ENCODE measurements around the gene SPSB1.
A peak's percentile ranks its signal among the peaks of the same experiment; 100 is the strongest.

SPSB1 gene

DNA sequence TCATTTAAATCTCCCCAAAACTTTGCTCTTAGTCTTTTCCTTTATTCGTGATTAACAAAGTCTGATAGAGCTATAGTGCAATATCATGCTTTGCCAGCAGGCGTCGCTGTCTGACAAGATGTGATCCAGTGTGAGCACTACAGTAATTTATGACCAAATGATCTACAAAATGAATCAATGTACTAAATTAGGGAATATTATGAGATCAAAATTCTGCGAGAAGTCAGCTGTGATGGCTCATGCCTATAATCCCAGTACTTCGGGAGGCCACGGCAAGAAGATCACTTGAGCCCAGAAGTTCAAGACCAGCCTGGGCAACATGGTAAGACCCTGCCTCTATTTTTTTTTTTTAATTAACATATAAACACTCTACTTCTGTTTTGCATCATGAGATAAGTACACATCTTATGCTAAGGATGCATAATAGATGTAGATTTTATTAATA lies 3.6 kb upstream of the SPSB1 start:
- Histone ChIP-seq H3K4me2 (no peak overlapping the region), H3K79me2 (ENCODE audit: insufficient read depth, low read depth) (peaks cover 8% of the 10 kb centered on the region), H3K27ac (no peak overlapping the region), H3K27me3 (ENCODE audit: insufficient read depth, low read depth) (no peaks in the 10 kb centered on the region; the same call in 1 of the 2 replicates), H2AFZ (ENCODE audit: low read depth) (no peak overlapping the region), H3K4me3 (IDR thresholded peaks at IDR 0.05; ENCODE audit: insufficient read depth, low read depth, low read length) (no peak overlapping the region), H3K4me1 (ENCODE audit: low read depth, poor library complexity, severe bottlenecking) (peaks cover 34% of the 10 kb centered on the region), H3K9ac (no peak overlapping the region), H4K20me1 (ENCODE audit: insufficient read depth) (no peaks in the 10 kb centered on the region), H3K36me3 (ENCODE audit: insufficient read depth) (no peaks in the 10 kb centered on the region)
- TF ChIP-seq CTCF (conservative IDR thresholded peaks at IDR 0.05; ENCODE audit: low read depth, low read length): peak; percentile 100

GRCh38 chr1:9289711-9290485 lies 2.8 kb upstream of the SPSB1 start:
- no peak overlapping the region for H2AFZ ChIP-seq (ENCODE audit: low read depth)
- H3K4me1 ChIP-seq (ENCODE audit: low read depth, poor library complexity, severe bottlenecking): peaks cover 39% of the 10 kb centered on the region
- H3K9ac ChIP-seq: no peak overlapping the region
- TF ChIP-seq CTCF (conservative IDR thresholded peaks at IDR 0.05; ENCODE audit: low read depth, low read length): no peak
- H3K36me3 ChIP-seq (ENCODE audit: insufficient read depth): no peaks in the 10 kb centered on the region
- H3K4me3 ChIP-seq (IDR thresholded peaks at IDR 0.05; ENCODE audit: insufficient read depth, low read depth, low read length): no peak overlapping the region
- H3K79me2 ChIP-seq (ENCODE audit: insufficient read depth, low read depth): peaks cover 14% of the 10 kb centered on the region
- H3K4me2 ChIP-seq: no peak overlapping the region
- H3K27ac ChIP-seq: no peak overlapping the region
- H3K27me3 ChIP-seq (ENCODE audit: insufficient read depth, low read depth): no peaks in the 10 kb centered on the region; the same call in 1 of the 2 replicates
- no peaks in the 10 kb centered on the region for H4K20me1 ChIP-seq (ENCODE audit: insufficient read depth)

- Histone ChIP-seq H3K4me2 (peak overlapping the region; percentile 30; the same call in 1 of the 2 replicates), H3K4me3 (IDR thresholded peaks at IDR 0.05; ENCODE audit: insufficient read depth, low read depth, low read length) (no peak overlapping the region), H3K27me3 (ENCODE audit: insufficient read depth, low read depth) (no peaks in the 10 kb centered on the region; the same call in 1 of the 2 replicates), H3K4me1 (ENCODE audit: low read depth, poor library complexity, severe bottlenecking) (peaks cover 49% of the 10 kb centered on the region), H2AFZ (ENCODE audit: low read depth) (0 out of 2 replicates have a peak overlapping the region, but pooled peaks have one; percentile 39), H3K27ac (no peak overlapping the region), H3K79me2 (ENCODE audit: insufficient read depth, low read depth) (peaks cover 29% of the 10 kb centered on the region), H3K9ac (no peak overlapping the region), H3K36me3 (ENCODE audit: insufficient read depth) (no peaks in the 10 kb centered on the region), H4K20me1 (ENCODE audit: insufficient read depth) (no peaks in the 10 kb centered on the region)
- no peak for TF ChIP-seq CTCF (conservative IDR thresholded peaks at IDR 0.05; ENCODE audit: low read depth, low read length)
Measured at GRCh38 chr1:9291914-9292360, 757 bp upstream of the SPSB1 start.

DNA sequence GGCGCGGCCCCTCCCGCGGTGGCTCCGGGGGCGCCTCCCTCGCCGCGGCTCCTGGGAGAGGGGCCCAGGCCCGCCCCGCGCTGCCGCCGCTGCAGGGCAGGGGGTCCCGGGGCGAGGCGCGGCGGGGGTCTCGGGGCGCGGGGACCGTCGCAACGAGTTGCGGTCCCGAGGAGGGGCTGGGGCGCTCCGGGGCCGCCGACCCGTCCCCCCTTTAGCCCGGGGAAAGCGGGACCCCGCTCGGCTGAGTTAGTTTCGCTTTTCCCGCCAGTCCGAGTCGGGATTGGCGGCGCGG lies 493 bp downstream of the SPSB1 start:
- Histone ChIP-seq H3K27ac (no peak overlapping the region), H2AFZ (ENCODE audit: low read depth) (peak overlapping the region; percentile 55; the same call in 1 of the 2 replicates), H3K27me3 (ENCODE audit: insufficient read depth, low read depth) (no peaks in the 10 kb centered on the region; the same call in 1 of the 2 replicates), H3K79me2 (ENCODE audit: insufficient read depth, low read depth) (peaks cover 41% of the 10 kb centered on the region), H4K20me1 (ENCODE audit: insufficient read depth) (no peaks in the 10 kb centered on the region), H3K4me1 (ENCODE audit: low read depth, poor library complexity, severe bottlenecking) (peaks cover 48% of the 10 kb centered on the region), H3K4me2 (peak overlapping the region; percentile 95), H3K4me3 (IDR thresholded peaks at IDR 0.05; ENCODE audit: insufficient read depth, low read depth, low read length) (no peak overlapping the region), H3K9ac (peak overlapping the region; percentile 44), H3K36me3 (ENCODE audit: insufficient read depth) (no peaks in the 10 kb centered on the region)
- no peak for TF ChIP-seq CTCF (conservative IDR thresholded peaks at IDR 0.05; ENCODE audit: low read depth, low read length)

Data from KMS-11 (cell line).